Upper lobe of right lung (tissue), 1 donor: ENCODE data around the gene PSMB3. TPM values are rescaled to one million over a fixed set of nuclear protein-coding genes. Genes with fewer than 3 reads are reported as not detected.

Experiments
- ATAC-seq: fragments of 200-7000 bp; cut with Tn5 transposase; one replicate; pipeline ENCODE4 v1.9.1; 2020; ENCODE audit warnings: mild to moderate bottlenecking, moderate library complexity
- DNase-seq: peaks from one replicate; pipeline ENCODE4 v3.0.0-alpha.2; 2020
- H3K27ac ChIP-seq: fragments of 200-600 bp; one replicate; pipeline ENCODE4 v1.8.0; 2022
- H3K27me3 ChIP-seq: fragments of 200-600 bp; one replicate; pipeline ENCODE4 v1.8.0; 2022; ENCODE audit warnings: mild to moderate bottlenecking
- H3K36me3 ChIP-seq: fragments of 200-600 bp; one replicate; pipeline ENCODE4 v1.8.0; 2022
- H3K4me1 ChIP-seq: fragments of 200-600 bp; one replicate; pipeline ENCODE4 v1.8.0; 2022
- H3K4me3 ChIP-seq: fragments of 200-600 bp; one replicate; pipeline ENCODE4 v1.8.0; 2022; ENCODE audit warnings: mild to moderate bottlenecking
- H3K9me3 ChIP-seq: fragments of 200-600 bp; one replicate; pipeline ENCODE4 v1.8.0; 2022
- intact Hi-C: fragments of 100-400 bp; cut with DNase I; formaldehyde crosslinking; loops from one replicate; pipeline ENCODE4 v1.11.0; 2022
- total RNA-seq: library from RNA; stranded (reverse); fragmentation: NEBNext Ultra II Directional; extraction: Animal tissue kit (Norgen Biotek cat#: 25700); gene quantifications from one replicate; pipeline ENCODE4 v1.2.1, GENCODE V29; 2021
- TF ChIP-seq, protein P1 (sequence below): fragments of 200-600 bp; IDR thresholded peaks from one replicate; pipeline ENCODE4 v1.8.0; 2022; ENCODE audit warnings: antibody characterized with exemption
- donor health status: DM: no; HTN: yes; CAD: no; lungs with severe emphysema.

The PSMB3 gene
- total RNA-seq, 1 donor from 2014 or later, result 127 TPM

DNA sequence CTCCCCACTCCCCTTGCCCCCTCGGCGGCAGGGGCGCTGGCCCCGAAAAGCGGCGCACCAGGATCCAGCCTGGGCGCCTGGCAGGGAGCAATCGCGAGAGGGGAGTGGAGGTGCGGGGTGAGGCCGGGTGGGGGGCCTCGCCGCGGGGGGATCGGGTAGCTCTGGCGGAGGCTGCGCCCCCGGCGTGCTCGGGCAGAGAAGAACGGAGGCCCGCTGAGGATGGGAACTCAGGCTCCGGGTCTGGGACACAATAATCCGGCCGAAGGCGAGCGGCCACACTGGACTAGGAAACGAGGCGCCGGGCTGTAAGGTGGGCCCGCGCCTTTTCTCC lies 3.7 kb upstream of the PSMB3 start:
- intact Hi-C loops, result no loop called here
- H3K4me1 ChIP-seq, result peaks cover 46% of the 10 kb centered on the region

GRCh38 chr17:38749223-38750043 lies 3.1 kb upstream of the PSMB3 start:
- peaks cover 48% of the 10 kb centered on the region for H3K4me1 ChIP-seq
- H3K36me3 ChIP-seq, result peaks cover 6% of the 10 kb centered on the region
- DNase-seq, result peak; percentile 94
- H3K27ac ChIP-seq, result peak overlapping the region; percentile 93
- intact Hi-C loops, result no loop called here
- peak overlapping the region; percentile 96 for H3K4me3 ChIP-seq
- TF ChIP-seq, protein P1, sequence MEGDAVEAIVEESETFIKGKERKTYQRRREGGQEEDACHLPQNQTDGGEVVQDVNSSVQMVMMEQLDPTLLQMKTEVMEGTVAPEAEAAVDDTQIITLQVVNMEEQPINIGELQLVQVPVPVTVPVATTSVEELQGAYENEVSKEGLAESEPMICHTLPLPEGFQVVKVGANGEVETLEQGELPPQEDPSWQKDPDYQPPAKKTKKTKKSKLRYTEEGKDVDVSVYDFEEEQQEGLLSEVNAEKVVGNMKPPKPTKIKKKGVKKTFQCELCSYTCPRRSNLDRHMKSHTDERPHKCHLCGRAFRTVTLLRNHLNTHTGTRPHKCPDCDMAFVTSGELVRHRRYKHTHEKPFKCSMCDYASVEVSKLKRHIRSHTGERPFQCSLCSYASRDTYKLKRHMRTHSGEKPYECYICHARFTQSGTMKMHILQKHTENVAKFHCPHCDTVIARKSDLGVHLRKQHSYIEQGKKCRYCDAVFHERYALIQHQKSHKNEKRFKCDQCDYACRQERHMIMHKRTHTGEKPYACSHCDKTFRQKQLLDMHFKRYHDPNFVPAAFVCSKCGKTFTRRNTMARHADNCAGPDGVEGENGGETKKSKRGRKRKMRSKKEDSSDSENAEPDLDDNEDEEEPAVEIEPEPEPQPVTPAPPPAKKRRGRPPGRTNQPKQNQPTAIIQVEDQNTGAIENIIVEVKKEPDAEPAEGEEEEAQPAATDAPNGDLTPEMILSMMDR, result no peak
- no peaks in the 10 kb centered on the region for H3K9me3 ChIP-seq
- ATAC-seq, result peak; percentile 67
- H3K27me3 ChIP-seq, result no peaks in the 10 kb centered on the region

More for the DNA sequence above, 3.7 kb upstream of the PSMB3 start:
- H3K36me3 ChIP-seq, result no peaks in the 10 kb centered on the region
- no peaks in the 10 kb centered on the region for H3K27me3 ChIP-seq
- ATAC-seq (no peak), DNase-seq (no peak)
- peak overlapping the region; percentile 96 for H3K4me3 ChIP-seq
- peak overlapping the region; percentile 93 for H3K27ac ChIP-seq
- H3K9me3 ChIP-seq, result no peaks in the 10 kb centered on the region
- TF ChIP-seq, protein P1, result no peak

GRCh38 chr17:38750044-38750311 lies 2.6 kb upstream of the PSMB3 start:
- ATAC-seq, result no peak
- peak overlapping the region; percentile 96 for H3K4me3 ChIP-seq

GRCh38 chr17:38750312-38751121 lies 2.0 kb upstream of the PSMB3 start:
- H3K4me1 ChIP-seq, result peaks cover 51% of the 10 kb centered on the region
- no peaks in the 10 kb centered on the region for H3K9me3 ChIP-seq
- intact Hi-C loops, result no loop called here
- peak overlapping the region; percentile 96 for H3K4me3 ChIP-seq
- peaks cover 13% of the 10 kb centered on the region for H3K36me3 ChIP-seq
- TF ChIP-seq, protein P1, result no peak
- DNase-seq (no peak), ATAC-seq (no peak)
- H3K27me3 ChIP-seq, result no peaks in the 10 kb centered on the region
- H3K27ac ChIP-seq, result peak overlapping the region; percentile 93

More at GRCh38 chr17:38750044-38750311, 2.6 kb upstream of the PSMB3 start:
- H3K9me3 ChIP-seq, result no peaks in the 10 kb centered on the region
- peaks cover 11% of the 10 kb centered on the region for H3K36me3 ChIP-seq
- TF ChIP-seq, protein P1, result no peak
- peaks cover 51% of the 10 kb centered on the region for H3K4me1 ChIP-seq
- no peaks in the 10 kb centered on the region for H3K27me3 ChIP-seq
- DNase-seq, result no peak
- peak overlapping the region; percentile 93 for H3K27ac ChIP-seq
- intact Hi-C loops, result no loop called here

DNA sequence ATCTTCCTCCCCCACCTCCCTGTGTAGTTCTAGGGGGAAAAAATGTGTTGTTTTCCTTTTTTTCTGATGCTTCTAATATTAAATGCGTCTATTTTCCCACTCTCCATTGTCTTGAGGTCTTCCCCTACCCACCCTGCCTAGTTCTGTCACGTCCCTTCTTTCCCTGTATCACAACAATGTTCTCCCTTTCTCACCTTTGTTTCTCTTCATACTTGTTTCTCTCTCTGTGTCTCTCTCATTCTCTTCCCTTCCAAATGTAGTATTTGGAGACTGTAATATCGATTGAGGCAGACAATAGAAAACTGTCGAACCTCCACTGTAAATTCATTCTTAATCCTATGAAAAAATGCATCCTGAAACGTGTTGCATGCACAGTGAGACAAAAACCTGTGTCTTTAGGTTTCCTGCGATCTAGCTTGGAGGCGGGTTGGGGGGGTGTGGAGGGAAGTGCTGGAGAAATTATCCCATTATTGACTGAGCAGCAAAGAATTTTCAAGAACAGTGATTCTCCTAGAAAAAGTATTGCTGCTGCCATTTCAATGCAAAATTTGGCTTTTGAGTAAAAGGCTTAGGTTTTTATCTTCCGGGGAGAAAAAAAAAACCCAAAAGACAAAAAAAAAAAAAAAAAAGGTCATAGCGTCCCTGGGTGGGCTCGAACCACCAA lies 1.3 kb upstream of the PSMB3 start:
- peaks cover 20% of the 10 kb centered on the region for H3K36me3 ChIP-seq
- H3K27me3 ChIP-seq, result no peaks in the 10 kb centered on the region
- TF ChIP-seq, protein P1, result no peak
- peaks cover 48% of the 10 kb centered on the region for H3K4me1 ChIP-seq
- H3K4me3 ChIP-seq, result peak overlapping the region; percentile 96
- DNase-seq (no peak), ATAC-seq (no peak)
- intact Hi-C loops, result no loop called here
- no peaks in the 10 kb centered on the region for H3K9me3 ChIP-seq
- peak overlapping the region; percentile 93 for H3K27ac ChIP-seq
